DND-41 (cell line): Measurements from ENCODE around the gene GAS7.

Experiments
- ATAC-seq: fragments of 200-7000 bp; cut with Tn5 transposase; 3 replicates; pipeline ENCODE4 v1.9.1; 2021; ENCODE audit warnings: low read depth; ENCODE audit not compliant: insufficient read depth
- DNase-seq: peaks from one replicate; pipeline ENCODE4 v3.0.0-alpha.2; 2020
- H2AFZ ChIP-seq: 2 replicates; pipeline ENCODE4 v1.6.0; 2012; ENCODE audit warnings: low read depth, low read length
- H3K27ac ChIP-seq: 2 replicates; pipeline ENCODE4 v1.5.1; 2012; ENCODE audit warnings: low read length, inconsistent platforms
- H3K27me3 ChIP-seq: fragments of 200-600 bp; sonication (generic); 2 replicates; pipeline ENCODE4 v1.6.0; 2012; ENCODE audit warnings: low read length, mild to moderate bottlenecking, inconsistent platforms; ENCODE audit not compliant: insufficient read depth, poor library complexity
- H3K36me3 ChIP-seq: 2 replicates; pipeline ENCODE4 v1.5.1; 2012; ENCODE audit warnings: low read length, inconsistent platforms; ENCODE audit not compliant: insufficient read depth
- H3K4me1 ChIP-seq: 2 replicates; pipeline ENCODE4 v1.5.1; 2012; ENCODE audit warnings: mild to moderate bottlenecking, low read length; ENCODE audit not compliant: insufficient read depth
- H3K4me2 ChIP-seq: 2 replicates; pipeline ENCODE4 v1.6.0; 2012; ENCODE audit warnings: mild to moderate bottlenecking, moderate library complexity, low read length, inconsistent platforms; ENCODE audit not compliant: insufficient read depth
- H3K4me3 ChIP-seq, 2 experiments: fragments of 200-600 bp in 1 of 2; shearing (Covaris generic) in 1 of 2; 2 replicates each; pipeline ENCODE4 v1.5.1; 2012 to 2016; ENCODE audit warnings: inconsistent platforms in 2 of 2, low read length in 2 of 2, mild to moderate bottlenecking in 2 of 2, low read depth in 1 of 2, moderate library complexity in 1 of 2
- H3K79me2 ChIP-seq: 2 replicates; pipeline ENCODE4 v1.6.0; 2012; ENCODE audit warnings: low read length, inconsistent platforms; ENCODE audit not compliant: insufficient read depth
- H3K9ac ChIP-seq: 2 replicates; pipeline ENCODE4 v1.6.0; 2012; ENCODE audit warnings: low read depth, mild to moderate bottlenecking, inconsistent platforms, low read length, moderate library complexity
- H3K9me3 ChIP-seq: 2 replicates; pipeline ENCODE4 v1.5.1; 2012; ENCODE audit warnings: low read length, moderate library complexity, mild to moderate bottlenecking, inconsistent platforms; ENCODE audit not compliant: insufficient read depth, severe bottlenecking
- H4K20me1 ChIP-seq: 2 replicates; pipeline ENCODE4 v1.6.0; 2012; ENCODE audit warnings: low read length; ENCODE audit not compliant: insufficient read depth
- CTCF ChIP-seq: IDR thresholded peaks from 2 replicates; pipeline ENCODE4 v1.5.1; 2012; ENCODE audit warnings: borderline replicate concordance, low read length, moderate library complexity, mild to moderate bottlenecking; ENCODE audit not compliant: poor library complexity, severe bottlenecking; ENCODE audit errors: extremely low read depth
- EZH2 ChIP-seq: IDR thresholded peaks from 3 replicates; pipeline ENCODE4 v1.6.1; 2012; ENCODE audit warnings: borderline replicate concordance, low read depth, mild to moderate bottlenecking, moderate library complexity, low read length, inconsistent platforms; ENCODE audit not compliant: severe bottlenecking

Gene GAS7

GRCh38 chr17:9959377-9959981 lies 238.9 kb downstream of the GAS7 start:
- TF ChIP-seq EZH2, result no peak
- TF ChIP-seq CTCF, result peak; percentile 81
- Histone ChIP-seq H3K27me3 (no peaks in the 10 kb centered on the region), H3K9ac (no peak overlapping the region), H3K4me2 (no peak overlapping the region), H3K4me1 (no peaks in the 10 kb centered on the region), H2AFZ (no peak overlapping the region), H3K27ac (no peak overlapping the region), H3K9me3 (no peaks in the 10 kb centered on the region), H4K20me1 (peaks cover 13% of the 10 kb centered on the region), H3K36me3 (no peaks in the 10 kb centered on the region; the same call in 1 of the 2 replicates), H3K79me2 (no peaks in the 10 kb centered on the region), H3K4me3 (no peak overlapping the region)
- peak; percentile 76; the same call in 2 of the 3 replicates for ATAC-seq
- peak; percentile 65 for DNase-seq

- Histone ChIP-seq H3K27ac (no peak overlapping the region), H3K79me2 (no peaks in the 10 kb centered on the region), H3K4me1 (no peaks in the 10 kb centered on the region), H4K20me1 (peaks cover 13% of the 10 kb centered on the region), H3K9me3 (no peaks in the 10 kb centered on the region), H3K9ac (no peak overlapping the region), H2AFZ (no peak overlapping the region), H3K27me3 (no peaks in the 10 kb centered on the region), H3K4me3 (no peak overlapping the region), H3K4me2 (no peak overlapping the region), H3K36me3 (no peaks in the 10 kb centered on the region; the same call in 1 of the 2 replicates)
- DNase-seq, result no peak
- ATAC-seq, result no peak
- TF ChIP-seq EZH2 (no peak), CTCF (no peak)
Measured at GRCh38 chr17:9958586-9959281, 239.7 kb downstream of the GAS7 start.

GRCh38 chr17:9957244-9957643 lies 241.2 kb downstream of the GAS7 start:
- Histone ChIP-seq H3K4me3 (no peak overlapping the region), H3K9ac (no peak overlapping the region), H3K4me1 (no peaks in the 10 kb centered on the region), H3K79me2 (no peaks in the 10 kb centered on the region), H3K27ac (no peak overlapping the region), H3K36me3 (no peaks in the 10 kb centered on the region; the same call in 1 of the 2 replicates), H3K27me3 (no peaks in the 10 kb centered on the region), H2AFZ (no peak overlapping the region), H3K4me2 (no peak overlapping the region), H3K9me3 (no peaks in the 10 kb centered on the region), H4K20me1 (peaks cover 13% of the 10 kb centered on the region)
- TF ChIP-seq CTCF (no peak), EZH2 (no peak)
- no peak for DNase-seq
- ATAC-seq, result no peak
